Endothelial cell of umbilical vein (primary cell): ENCODE results near the gene IL10RA.

ENCODE experiments used
- CTCF ChIP-seq, 2 donors: IDR thresholded peaks; 1 replicate in 1 of 2; 2 replicates in 1 of 2; pipeline ENCODE4 v1.5.1; 2011; ENCODE audit warnings: low read length in 2 of 2, mild to moderate bottlenecking in 2 of 2, moderate library complexity in 2 of 2, control low read depth in 1 of 2, inconsistent platforms in 1 of 2, low read depth in 1 of 2; ENCODE audit not compliant: insufficient read depth in 1 of 2; ENCODE audit errors: extremely low read depth in 1 of 2
- EZH2 ChIP-seq: IDR thresholded peaks from 2 replicates; pipeline ENCODE4 v1.6.1; 2012; ENCODE audit warnings: borderline replicate concordance, low read depth, mild to moderate bottlenecking, moderate library complexity, low read length, inconsistent platforms; ENCODE audit not compliant: severe bottlenecking
- FOS ChIP-seq: IDR thresholded peaks from 2 replicates; pipeline ENCODE4 v1.6.1; 2011; ENCODE audit warnings: mild to moderate bottlenecking, low read length, moderate library complexity, borderline replicate concordance; ENCODE audit not compliant: insufficient read depth
- GATA2 ChIP-seq: IDR thresholded peaks from 2 replicates; pipeline ENCODE4 v1.7.0; 2011; ENCODE audit warnings: low read depth, mild to moderate bottlenecking, moderate library complexity, mixed read lengths, low read length; ENCODE audit not compliant: insufficient read length, insufficient read depth
- JUN ChIP-seq: IDR thresholded peaks from 2 replicates; pipeline ENCODE4 v1.6.1; 2011; ENCODE audit warnings: borderline replicate concordance, low read depth; ENCODE audit not compliant: insufficient read length, insufficient read depth
- MYC ChIP-seq: IDR thresholded peaks from one replicate; pipeline ENCODE4 v1.6.1; 2011; ENCODE audit warnings: mild to moderate bottlenecking, low read depth, low read length
- POLR2A ChIP-seq: IDR thresholded peaks from 2 replicates; pipeline ENCODE4 v1.6.1; 2012; ENCODE audit warnings: low read depth, mild to moderate bottlenecking, control low read depth, low read length
- POLR2AphosphoS5 ChIP-seq: IDR thresholded peaks from 2 replicates; pipeline ENCODE4 v1.6.1; 2012; ENCODE audit warnings: low read depth, mild to moderate bottlenecking, control low read depth, low read length, moderate library complexity; ENCODE audit not compliant: insufficient read depth
- TF ChIP-seq, protein P1 (sequence below): IDR thresholded peaks from 2 replicates; pipeline ENCODE4 v1.6.1; 2011; ENCODE audit not compliant: insufficient read depth, insufficient read length

- TF ChIP-seq CTCF (IDR thresholded peaks at IDR 0.05; ENCODE audit: extremely low read depth in 1 of 2, insufficient read depth in 1 of 2, low read depth in 1 of 2, low read length in 2 of 2) (no peak), EZH2 (no peak), POLR2A (no peak), POLR2AphosphoS5 (no peak), JUN (no peak), MYC (no peak), GATA2 (no peak), FOS (no peak)
- TF ChIP-seq, protein P1, sequence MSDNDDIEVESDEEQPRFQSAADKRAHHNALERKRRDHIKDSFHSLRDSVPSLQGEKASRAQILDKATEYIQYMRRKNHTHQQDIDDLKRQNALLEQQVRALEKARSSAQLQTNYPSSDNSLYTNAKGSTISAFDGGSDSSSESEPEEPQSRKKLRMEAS = no peak
Observed at GRCh38 chr11:117997406-117997805, 11.2 kb downstream of the IL10RA start.
